ENCODE data around the gene HSDL2.

- TF ChIP-seq CTCF (conservative IDR thresholded peaks at IDR 0.05): no peak
- no peak for TF ChIP-seq ZFX (IDR thresholded peaks at IDR 0.05)
These were observed 31.5 kb upstream of the HSDL2 start for GRCh38 chr9:112348257-112349007.

All from C4-2B (cell line).